EH (cell line): ENCODE results near the gene HOXD10.
A peak's percentile ranks its signal among the peaks of the same experiment; 100 is the strongest.

Experiments
- DNase-seq: peaks from one replicate; pipeline ENCODE4 v3.0.0-alpha.2; 2015; ENCODE audit warnings: low read depth

HOXD10 gene

GRCh38 chr2:176082824-176083751 is 33.5 kb upstream of the HOXD10 start:
- no peak for DNase-seq

GRCh38 chr2:176083796-176084261 is 32.7 kb upstream of the HOXD10 start, which contains the start of gene EVX2:
Gene EVX2 (minus strand): TSS chr2:176083962. CDS start chr2:176083776, 186 bp downstream.
- no peak for DNase-seq

- DNase-seq, result no peak
Observed at GRCh38 chr2:176084611-176085119, 31.9 kb upstream of the HOXD10 start.

- no peak for DNase-seq
Observed at GRCh38 chr2:176085120-176085788, 31.3 kb upstream of the HOXD10 start.

- DNase-seq, result peak; percentile 49
Observed at GRCh38 chr2:176085861-176086771, 30.5 kb upstream of the HOXD10 start.

- no peak for DNase-seq
Observed at GRCh38 chr2:176087330-176088047, 29.1 kb upstream of the HOXD10 start.

- peak; percentile 60 for DNase-seq
Observed at GRCh38 chr2:176088048-176088936, 28.3 kb upstream of the HOXD10 start.

- DNase-seq, result no peak
Observed at GRCh38 chr2:176088937-176089842, 27.4 kb upstream of the HOXD10 start.

- no peak for DNase-seq
Observed at GRCh38 chr2:176089843-176090395, 26.7 kb upstream of the HOXD10 start.

- DNase-seq, result no peak
Observed at GRCh38 chr2:176090862-176091261, 25.7 kb upstream of the HOXD10 start.

GRCh38 chr2:176091329-176092258 is 25.0 kb upstream of the HOXD10 start:
- DNase-seq, result no peak

GRCh38 chr2:176092270-176093144 is 24.1 kb upstream of the HOXD10 start, which contains the start of gene HOXD13:
Gene HOXD13 (plus strand): TSS chr2:176092721. CDS start chr2:176092891, 170 bp downstream.
- peak; percentile 57 for DNase-seq

GRCh38 chr2:176093145-176093897 is 23.3 kb upstream of the HOXD10 start:
- peak; percentile 53 for DNase-seq

GRCh38 chr2:176093898-176094249 is 22.7 kb upstream of the HOXD10 start:
- DNase-seq, result no peak

GRCh38 chr2:176094349-176094748 is 22.2 kb upstream of the HOXD10 start:
- DNase-seq, result no peak

- no peak for DNase-seq
Observed at GRCh38 chr2:176095421-176095820, 21.2 kb upstream of the HOXD10 start.
